CD4-positive, alpha-beta memory T cell (primary cell): Measurements from ENCODE around the gene DHPS. TPM values are rescaled to one million over a fixed set of nuclear protein-coding genes. Genes with fewer than 3 reads are reported as not detected.
"Not testable (repeated sequence)": the region's sequence is repeated elsewhere in the genome, so short reads cannot be mapped to it uniquely, and the experiment has no call there.

Experiments
- CTCF ChIA-PET: fragments of 350-600 bp; sonication (Branson Sonifier 250); formaldehyde crosslinking; loops from one replicate; lab custom pipeline; 2021; ENCODE audit warnings: inconsistent platforms; ENCODE audit not compliant: partially characterized antibody; lab: Charles Lee
- POLR2A ChIA-PET: fragments of 350-600 bp; sonication (Branson Sonifier 250); formaldehyde crosslinking; loops from one replicate; lab custom pipeline; 2021; ENCODE audit not compliant: partially characterized antibody; lab: Charles Lee
- DNase-seq, 5 donors: peaks; one replicate each; pipeline versions ENCODE4 v3.0.0 to v3.0.0-alpha.2; 2020 to 2022; ENCODE audit warnings: mixed read lengths in 1 of 5
- H3K27ac ChIP-seq: one replicate; pipeline ENCODE4 v1.7.0; 2013; ENCODE audit warnings: low read depth, low read length
- H3K27me3 ChIP-seq: 2 replicates; pipeline ENCODE4 v1.7.0; 2013; ENCODE audit warnings: mild to moderate bottlenecking, low read length, moderate library complexity; ENCODE audit not compliant: insufficient read depth
- H3K36me3 ChIP-seq: 2 replicates; pipeline ENCODE4 v1.7.0; 2013; ENCODE audit warnings: mild to moderate bottlenecking, low read length, moderate library complexity; ENCODE audit not compliant: insufficient read depth
- H3K4me1 ChIP-seq: 2 replicates; pipeline ENCODE4 v1.7.0; 2013; ENCODE audit warnings: mild to moderate bottlenecking, low read length, moderate library complexity; ENCODE audit not compliant: insufficient read depth
- H3K4me3 ChIP-seq, 2 donors: one replicate each; pipeline ENCODE4 v1.7.0; 2013; ENCODE audit warnings: low read length in 2 of 2, mild to moderate bottlenecking in 1 of 2
- H3K9me3 ChIP-seq, 2 donors: one replicate each; pipeline ENCODE4 v1.7.0; 2013; ENCODE audit warnings: low read length in 2 of 2, control low read depth in 1 of 2; ENCODE audit not compliant: control insufficient read depth in 1 of 2
- H3K27ac Mint-ChIP-seq, 7 donors: one replicate each; pipeline ENCODE4 v1.8.0; 2020 to 2021; ENCODE audit warnings: mixed read lengths in 7 of 7, mild to moderate bottlenecking in 6 of 7, inconsistent platforms in 3 of 7, moderate library complexity in 3 of 7
- H3K27me3 Mint-ChIP-seq, 2 donors: one replicate each; pipeline ENCODE4 v1.8.0; 2020 to 2021; ENCODE audit warnings: mixed read lengths in 2 of 2
- H3K36me3 Mint-ChIP-seq, 2 donors: one replicate each; pipeline ENCODE4 v1.8.0; 2020 to 2021; ENCODE audit warnings: mixed read lengths in 2 of 2, inconsistent platforms in 1 of 2, mild to moderate bottlenecking in 1 of 2
- H3K4me1 Mint-ChIP-seq, 4 donors: one replicate each; pipeline ENCODE4 v1.8.0; 2020 to 2021; ENCODE audit warnings: mixed read lengths in 4 of 4, mild to moderate bottlenecking in 1 of 4
- H3K4me3 Mint-ChIP-seq, 8 donors: one replicate each; pipeline ENCODE4 v1.8.0; 2020 to 2021; ENCODE audit warnings: mixed read lengths in 8 of 8, mild to moderate bottlenecking in 7 of 8, moderate library complexity in 6 of 8, inconsistent platforms in 3 of 8
- H3K9me3 Mint-ChIP-seq, 8 donors: one replicate each; pipeline ENCODE4 v1.8.0; 2020 to 2021; ENCODE audit warnings: mixed read lengths in 8 of 8, mild to moderate bottlenecking in 5 of 8, inconsistent platforms in 3 of 8, moderate library complexity in 1 of 8
- intact Hi-C: fragments of 100-400 bp; cut with micrococcal nuclease; formaldehyde crosslinking; loops from one replicate; pipeline ENCODE4 v1.15.1; 2023
- polyA plus RNA-seq, 2 donors: library from polyadenylated mRNA; unstranded; fragments of 300-500 nt; fragmentation: Illumina TruSeq; gene quantifications; one replicate each; pipeline ENCODE4 v1.2.3, GENCODE V29; 2021
- total RNA-seq, 2 experiments: library from RNA; stranded (reverse); gene quantifications; one replicate each; pipeline ENCODE4 v1.2.3, GENCODE V29; 2021

Gene DHPS
- total RNA-seq (100 to 1,000 TPM; 195 to 197 TPM), polyA plus RNA-seq (10 to 100 TPM; 77.3 to 91.7 TPM)

DNA sequence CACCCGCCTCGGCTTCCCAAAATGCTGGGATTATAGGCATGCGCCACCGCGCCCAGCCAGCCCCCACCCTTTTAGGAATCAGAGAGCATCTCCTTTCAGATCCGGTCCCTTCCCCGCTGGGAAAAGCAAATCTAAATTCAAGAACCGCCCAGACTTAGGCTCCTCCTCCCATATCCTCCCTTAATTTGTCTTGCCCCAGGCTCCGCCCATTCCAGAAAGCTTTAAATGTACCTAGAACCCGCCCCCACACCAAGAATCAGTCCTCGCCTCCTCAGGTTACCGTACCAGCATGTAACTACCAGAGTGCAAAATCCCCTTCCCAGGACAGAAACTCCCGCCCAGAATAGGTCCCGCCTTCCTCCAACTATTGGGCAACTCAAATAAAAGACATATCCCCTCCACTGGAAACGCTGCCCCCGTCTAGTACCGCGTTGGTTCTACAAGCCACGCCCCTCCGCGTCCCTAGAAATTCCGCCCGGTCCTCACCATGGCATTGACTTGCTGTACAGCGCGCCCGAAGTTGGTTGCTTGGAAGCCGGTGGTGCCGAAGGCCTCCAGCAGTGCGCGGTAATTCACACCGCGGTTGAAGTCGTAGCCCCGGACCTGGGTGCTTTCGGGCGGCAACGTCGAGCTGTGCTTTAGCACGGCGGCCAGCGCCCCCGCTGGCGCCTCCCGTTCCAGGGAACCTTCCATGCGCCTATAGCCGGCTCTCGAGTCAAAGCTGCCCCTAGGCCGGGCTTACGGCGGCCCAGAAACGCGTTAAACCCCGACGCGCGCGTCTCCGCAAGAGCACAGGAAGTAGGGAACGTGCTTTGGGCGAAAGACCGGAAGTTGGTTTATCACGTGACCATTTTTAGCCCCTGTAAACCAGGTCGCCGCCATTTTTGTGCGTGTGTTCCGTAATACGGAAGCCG lies at the start of gene DHPS:
Gene DHPS, minus strand, starts transcription at position 807 of the 914 bp plus-strand sequence. Its CDS starts 114 bp downstream, at position 693.
- CTCF ChIA-PET, result interaction anchor here (0.7 to 1.8 kb wide), 9 partner anchors 9 to 1897 kb away, joined by 3 to 7 read pairs (median 4); partner anchors contain the start of genes MAN2B1, WDR83, ZNF490 and ZNF791
- Histone ChIP-seq H3K4me1 (peaks cover 21% of the 10 kb centered on the region), H3K4me3 (peak within 1 kb of the TSS; percentile 73 to 98), H3K9me3 (no peaks in the 10 kb centered on the region), H3K27ac (peak within 1 kb of the TSS; percentile 98), H3K36me3 (peaks cover 33% of the 10 kb centered on the region), H3K27me3 (no peaks in the 10 kb centered on the region)
- POLR2A ChIA-PET, result interaction anchor here (0.7 to 3.4 kb wide), 26 partner anchors 9 to 757 kb away, joined by 3 to 35 read pairs (median 4); partner anchors contain the start of genes FBXW9, GET3, JUNB and MAN2B1
- Mint-ChIP-seq H3K27ac (peak within 1 kb of the TSS; percentile 83 to 99 (median 97)), H3K36me3 (peaks cover 23 to 38% of the 10 kb centered on the region in 2 donors), H3K4me3 (peak within 1 kb of the TSS; percentile 90 to 99 (median 98)), H3K4me1 (peaks cover 11 to 35% (median 25%) of the 10 kb centered on the region in 4 donors), H3K9me3 (no peaks in the 10 kb centered on the region), H3K27me3 (no peaks in the 10 kb centered on the region)
- intact Hi-C loops, result loop anchor here (1.0 to 5.0 kb wide), 6 partner anchors 12 to 69 kb away; partner anchors contain the start of genes FBXW9, GET3, TNPO2 and ZNF490
- peak; percentile 90 to 96 (median 94) for DNase-seq

DNA sequence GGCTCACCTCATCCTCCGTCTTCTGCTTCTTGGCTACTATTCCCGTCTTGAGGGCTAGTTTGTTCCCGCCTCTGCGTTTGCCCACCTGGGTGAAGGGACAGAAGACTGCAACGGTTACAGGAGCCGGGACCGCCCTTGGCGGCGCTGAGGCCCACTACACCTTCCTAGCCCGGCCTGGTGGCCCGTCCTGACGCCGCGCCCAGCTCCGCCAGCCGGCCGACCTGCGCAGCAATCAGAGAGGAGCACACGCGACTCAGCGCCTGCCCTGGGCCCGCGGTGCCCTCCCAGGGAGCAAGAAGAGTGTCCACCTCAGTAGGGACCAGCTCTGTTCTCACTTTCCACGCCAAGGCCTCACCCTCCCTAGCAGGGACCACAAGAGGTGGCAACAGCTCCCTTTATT lies 49.7 kb upstream of the DHPS start:
- Histone ChIP-seq H3K4me3 (no peak overlapping the region), H3K4me1 (peaks cover 31% of the 10 kb centered on the region), H3K9me3 (no peaks in the 10 kb centered on the region), H3K27me3 (no peaks in the 10 kb centered on the region), H3K27ac (no peak overlapping the region), H3K36me3 (peaks cover 32% of the 10 kb centered on the region)
- DNase-seq, result no peak
- CTCF ChIA-PET, result interaction anchor here (0.9 to 3.6 kb wide), 3 partner anchors 9 to 29 kb away, joined by 4 to 22 read pairs (median 18); partner anchors contain the start of gene TNPO2
- POLR2A ChIA-PET, result interaction anchor here (0.6 to 4.6 kb wide), 5 partner anchors 9 to 226 kb away, joined by 3 to 135 read pairs (median 3); partner anchors contain the start of genes GADD45GIP1, TNPO2, ZNF490 and ZNF791
- Mint-ChIP-seq H3K27ac (peak overlapping the region in 2 of 7 donors; percentile 48 to 55), H3K4me1 (peaks cover 17 to 44% (median 30%) of the 10 kb centered on the region in 4 donors), H3K27me3 (no peaks in the 10 kb centered on the region), H3K4me3 (peak overlapping the region in 1 of 8 donors; percentile 51), H3K9me3 (peaks cover 0 to 4% (median 0%) of the 10 kb centered on the region in 8 donors), H3K36me3 (peaks cover 15 to 41% of the 10 kb centered on the region in 2 donors)
- intact Hi-C loops, result loop anchor here (10.0 kb wide), 1 partner anchor 203 kb away; the partner anchor contains the start of genes CALR and FARSA

DNA sequence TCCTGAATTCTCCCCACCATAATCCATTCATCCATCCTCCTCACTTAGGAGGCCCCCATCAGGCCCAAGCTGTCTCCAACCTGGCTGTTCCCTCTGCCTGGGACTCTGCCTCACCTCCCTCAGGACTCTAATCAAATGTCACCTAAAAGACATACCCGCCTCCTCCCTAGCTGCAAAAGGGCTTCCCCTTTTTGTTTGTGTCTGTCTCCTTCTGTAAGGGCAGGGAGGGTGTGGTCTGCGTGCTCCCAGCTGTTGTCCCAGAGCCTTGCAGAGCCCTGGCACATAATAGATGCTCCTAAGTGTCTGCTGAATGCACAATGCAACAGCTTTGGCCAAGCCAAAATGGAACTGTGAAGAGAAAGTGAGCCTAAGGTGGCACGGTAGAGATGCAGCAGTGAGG lies 48.4 kb upstream of the DHPS start:
- peak overlapping the region in 1 of 8 donors; percentile 2 for H3K4me3 Mint-ChIP-seq
- H3K4me3 ChIP-seq, result no peak overlapping the region
- peaks cover 0 to 4% (median 0%) of the 10 kb centered on the region in 8 donors for H3K9me3 Mint-ChIP-seq
- peaks cover 29% of the 10 kb centered on the region for H3K4me1 ChIP-seq
- no peak for DNase-seq
- peak overlapping the region in 1 of 7 donors; percentile 43 for H3K27ac Mint-ChIP-seq
- no peaks in the 10 kb centered on the region for H3K27me3 Mint-ChIP-seq
- intact Hi-C loops, result loop anchor here (10.0 kb wide), 1 partner anchor 205 kb away; the partner anchor contains the start of genes CALR and FARSA
- ChIA-PET CTCF (no interaction called here), POLR2A (interaction anchor here (4.6 kb wide), 1 partner anchor 7 kb away, joined by 135 read pairs; the partner anchor contains the start of gene TNPO2)
- peaks cover 15 to 41% of the 10 kb centered on the region in 2 donors for H3K36me3 Mint-ChIP-seq
- peaks cover 32% of the 10 kb centered on the region for H3K36me3 ChIP-seq
- H3K27ac ChIP-seq, result no peak overlapping the region
- no peaks in the 10 kb centered on the region for H3K9me3 ChIP-seq
- H3K4me1 Mint-ChIP-seq, result peaks cover 17 to 44% (median 30%) of the 10 kb centered on the region in 4 donors
- H3K27me3 ChIP-seq, result no peaks in the 10 kb centered on the region

DNA sequence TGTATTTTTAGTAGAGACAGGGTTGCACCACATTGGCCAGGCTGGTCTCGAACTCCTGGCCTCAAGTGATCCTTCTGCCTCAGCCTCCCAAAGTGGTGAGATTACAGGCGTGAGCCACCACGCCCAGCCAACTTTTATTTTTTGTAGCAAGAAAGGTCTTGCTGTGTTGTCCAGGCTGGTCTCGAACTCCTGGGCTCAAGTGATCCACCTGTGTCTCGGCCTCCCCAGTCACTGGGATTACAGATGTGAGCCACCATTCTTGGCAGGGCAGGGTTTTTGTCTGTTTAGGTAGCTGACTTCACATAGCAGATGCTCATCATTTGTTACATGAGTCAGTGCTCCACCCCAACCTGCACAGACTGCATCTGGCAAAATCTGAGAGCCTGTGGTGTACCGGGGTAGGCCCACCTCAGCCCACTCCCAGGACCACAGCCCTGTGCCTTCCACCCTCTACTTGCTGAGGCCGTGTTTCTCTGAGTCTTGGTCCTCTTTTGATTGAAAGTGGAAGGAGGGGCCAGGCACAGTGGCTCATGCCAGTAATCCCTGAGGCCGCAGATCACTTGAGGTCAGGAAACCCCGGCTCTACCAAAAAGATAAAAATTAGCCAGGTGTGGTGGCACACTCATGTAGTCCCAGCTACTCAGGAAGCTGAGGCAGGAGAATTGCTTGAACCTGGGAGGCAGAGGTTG lies 46.2 kb upstream of the DHPS start:
- ChIA-PET CTCF (interaction anchor here (0.7 to 1.0 kb wide), 2 partner anchors 11 to 68 kb away, joined by 3 to 4 read pairs; no protein-coding TSS in a partner anchor), POLR2A (interaction anchor here (1.3 to 1.6 kb wide), 2 partner anchors 8 to 31 kb away, joined by 3 to 4 read pairs; partner anchors contain the start of gene FBXW9)
- Mint-ChIP-seq H3K27me3 (no peaks in the 10 kb centered on the region), H3K27ac (peak overlapping the region in 1 of 7 donors; percentile 30), H3K36me3 (peaks cover 15 to 31% of the 10 kb centered on the region in 2 donors), H3K4me1 (peaks cover 19 to 47% (median 32%) of the 10 kb centered on the region in 4 donors), H3K9me3 (peaks cover 0 to 1% (median 0%) of the 10 kb centered on the region in 8 donors), H3K4me3 (no peak overlapping the region)
- peaks cover 31% of the 10 kb centered on the region for H3K4me1 ChIP-seq
- no peak overlapping the region for H3K4me3 ChIP-seq
- H3K27me3 ChIP-seq, result no peaks in the 10 kb centered on the region
- no peaks in the 10 kb centered on the region for H3K9me3 ChIP-seq
- peaks cover 32% of the 10 kb centered on the region for H3K36me3 ChIP-seq
- DNase-seq, result no peak
- no peak overlapping the region for H3K27ac ChIP-seq
- intact Hi-C loops, result no loop called here

DNA sequence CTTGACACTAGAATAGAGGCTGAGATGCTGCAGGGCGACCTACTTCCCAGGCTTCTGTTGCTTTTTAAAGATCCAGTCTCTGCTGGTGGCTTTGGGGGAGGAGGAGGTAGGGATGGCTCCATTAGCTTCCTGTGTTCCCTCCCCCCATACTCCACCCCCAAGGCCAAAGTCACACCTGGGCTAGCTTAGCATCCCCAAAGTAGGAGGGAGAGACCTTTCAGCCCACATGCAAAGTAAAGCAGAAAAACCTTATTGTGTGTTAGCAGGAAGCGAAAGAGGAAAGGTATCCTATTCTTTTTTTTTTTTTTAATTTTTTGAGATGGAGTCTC lies 45.3 kb upstream of the DHPS start:
- Mint-ChIP-seq H3K4me1 (peaks cover 17 to 43% (median 29%) of the 10 kb centered on the region in 4 donors), H3K4me3 (peak overlapping the region in 1 of 8 donors; percentile 42), H3K9me3 (peaks cover 0 to 5% (median 0%) of the 10 kb centered on the region in 8 donors), H3K27me3 (peaks cover 0 to 1% of the 10 kb centered on the region in 2 donors), H3K27ac (peak overlapping the region in 2 of 7 donors; percentile 12 to 77), H3K36me3 (peaks cover 10 to 32% of the 10 kb centered on the region in 2 donors)
- ChIA-PET CTCF (interaction anchor here (0.7 to 1.3 kb wide), 4 partner anchors 11 to 69 kb away, joined by 3 to 4 read pairs (median 4); no protein-coding TSS in a partner anchor), POLR2A (interaction anchor here (1.3 kb wide), 1 partner anchor 9 kb away, joined by 3 read pairs; no protein-coding TSS in a partner anchor)
- Histone ChIP-seq H3K36me3 (peaks cover 29% of the 10 kb centered on the region), H3K27me3 (no peaks in the 10 kb centered on the region), H3K4me3 (no peak overlapping the region), H3K9me3 (no peaks in the 10 kb centered on the region), H3K4me1 (peaks cover 23% of the 10 kb centered on the region), H3K27ac (no peak overlapping the region)
- no peak for DNase-seq
- intact Hi-C loops, result no loop called here

DNA sequence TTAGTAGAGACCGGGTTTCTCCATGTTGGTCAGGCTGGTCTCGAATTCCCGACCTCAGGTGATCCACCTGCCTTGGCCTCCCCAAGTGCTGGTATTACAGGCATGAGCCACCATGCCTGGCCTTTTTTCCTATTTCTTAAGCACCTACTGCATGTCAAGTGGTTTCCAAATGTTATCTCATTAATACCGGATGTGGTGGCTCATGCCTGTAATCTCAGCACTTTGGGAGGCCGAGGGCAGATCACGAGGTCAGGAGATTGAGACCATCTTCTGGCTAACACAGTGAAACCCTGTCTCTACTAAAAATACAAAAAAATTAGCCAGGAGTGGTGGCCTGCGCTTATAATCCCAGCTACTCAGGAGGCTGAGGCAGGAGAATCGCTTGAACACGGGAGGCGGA lies 43.9 kb upstream of the DHPS start:
- H3K4me1 Mint-ChIP-seq, result peaks cover 20 to 50% (median 35%) of the 10 kb centered on the region in 4 donors
- H3K27me3 ChIP-seq, H3K9me3 Mint-ChIP-seq, H3K9me3 ChIP-seq, H3K4me3 Mint-ChIP-seq, DNase-seq, CTCF ChIA-PET, H3K27me3 Mint-ChIP-seq, H3K27ac ChIP-seq, intact Hi-C loops, H3K4me3 ChIP-seq: not testable (repeated sequence)
- peak overlapping the region in 2 of 7 donors; percentile 43 to 84 for H3K27ac Mint-ChIP-seq
- H3K36me3 ChIP-seq, result peaks cover 18% of the 10 kb centered on the region
- POLR2A ChIA-PET, result interaction anchor here (1.2 to 5.9 kb wide), 2 partner anchors 7 to 30 kb away, joined by 3 to 135 read pairs; partner anchors contain the start of gene TRIR
- H3K4me1 ChIP-seq, result peaks cover 25% of the 10 kb centered on the region
- peaks cover 8 to 35% of the 10 kb centered on the region in 2 donors for H3K36me3 Mint-ChIP-seq
